ENCODE results near the gene CAMTA1.

Gene CAMTA1

DNA sequence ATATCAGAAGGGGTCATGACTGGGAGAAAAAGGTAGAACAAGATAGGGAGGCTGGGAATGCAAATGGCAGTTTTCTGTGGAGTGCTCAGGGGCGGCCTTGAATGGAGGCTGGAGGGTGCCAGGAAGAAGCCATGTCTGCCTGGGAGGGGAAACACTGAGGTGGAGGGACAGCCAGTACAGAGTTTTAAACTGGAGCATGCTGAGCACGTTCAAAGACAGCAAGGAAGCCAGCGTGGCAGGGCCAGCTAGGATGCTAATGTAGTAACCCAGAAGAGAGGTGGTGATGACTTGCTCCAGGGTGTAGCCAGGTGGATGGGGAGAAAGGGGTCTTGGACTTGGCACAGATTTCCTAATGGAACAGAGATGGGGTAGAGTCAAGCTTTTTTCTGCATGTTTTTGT, 540.0 kb downstream of the CAMTA1 start:
- H3K4me1 ChIP-seq (ENCODE audit: low read length) = no peaks in the 10 kb centered on the region
- no peaks in the 10 kb centered on the region for H3K36me3 ChIP-seq (replicated peaks; ENCODE audit: insufficient read depth, low read length)
- H2AFZ ChIP-seq (ENCODE audit: low read length) = no peak overlapping the region
- DNase-seq = no peak
- no peaks in the 10 kb centered on the region for H3K79me2 ChIP-seq (ENCODE audit: low read length)
- H3K9me3 ChIP-seq (replicated peaks; ENCODE audit: insufficient read depth, low read length) = no peaks in the 10 kb centered on the region
- no peaks in the 10 kb centered on the region for H3F3A ChIP-seq (ENCODE audit: insufficient read depth, low read length)
- H3K9me2 ChIP-seq (replicated peaks; ENCODE audit: insufficient read depth, low read length) = no peaks in the 10 kb centered on the region
- H4K20me1 ChIP-seq (ENCODE audit: insufficient read depth, low read length) = no peaks in the 10 kb centered on the region
- H3K4me3 ChIP-seq (ENCODE audit: low read length) = no peak overlapping the region
- H3K27me3 ChIP-seq (replicated peaks; ENCODE audit: insufficient read depth, low read length) = peaks cover 86% of the 10 kb centered on the region
- TF ChIP-seq, protein P1, sequence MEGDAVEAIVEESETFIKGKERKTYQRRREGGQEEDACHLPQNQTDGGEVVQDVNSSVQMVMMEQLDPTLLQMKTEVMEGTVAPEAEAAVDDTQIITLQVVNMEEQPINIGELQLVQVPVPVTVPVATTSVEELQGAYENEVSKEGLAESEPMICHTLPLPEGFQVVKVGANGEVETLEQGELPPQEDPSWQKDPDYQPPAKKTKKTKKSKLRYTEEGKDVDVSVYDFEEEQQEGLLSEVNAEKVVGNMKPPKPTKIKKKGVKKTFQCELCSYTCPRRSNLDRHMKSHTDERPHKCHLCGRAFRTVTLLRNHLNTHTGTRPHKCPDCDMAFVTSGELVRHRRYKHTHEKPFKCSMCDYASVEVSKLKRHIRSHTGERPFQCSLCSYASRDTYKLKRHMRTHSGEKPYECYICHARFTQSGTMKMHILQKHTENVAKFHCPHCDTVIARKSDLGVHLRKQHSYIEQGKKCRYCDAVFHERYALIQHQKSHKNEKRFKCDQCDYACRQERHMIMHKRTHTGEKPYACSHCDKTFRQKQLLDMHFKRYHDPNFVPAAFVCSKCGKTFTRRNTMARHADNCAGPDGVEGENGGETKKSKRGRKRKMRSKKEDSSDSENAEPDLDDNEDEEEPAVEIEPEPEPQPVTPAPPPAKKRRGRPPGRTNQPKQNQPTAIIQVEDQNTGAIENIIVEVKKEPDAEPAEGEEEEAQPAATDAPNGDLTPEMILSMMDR (IDR thresholded peaks at IDR 0.05; ENCODE audit: low read length) = no peak
- TF ChIP-seq EZH2 (optimal IDR thresholded peaks at IDR 0.05; ENCODE audit: low read depth, low read length) (no peak), EZH2phosphoT487 (IDR thresholded peaks at IDR 0.05; ENCODE audit: low read length) (no peak)
- no peak overlapping the region for H3K27ac ChIP-seq (ENCODE audit: low read length)
- no peak overlapping the region for H3K9ac ChIP-seq (ENCODE audit: low read length)
- H3K4me2 ChIP-seq (ENCODE audit: low read depth, low read length) = no peak overlapping the region

DNA sequence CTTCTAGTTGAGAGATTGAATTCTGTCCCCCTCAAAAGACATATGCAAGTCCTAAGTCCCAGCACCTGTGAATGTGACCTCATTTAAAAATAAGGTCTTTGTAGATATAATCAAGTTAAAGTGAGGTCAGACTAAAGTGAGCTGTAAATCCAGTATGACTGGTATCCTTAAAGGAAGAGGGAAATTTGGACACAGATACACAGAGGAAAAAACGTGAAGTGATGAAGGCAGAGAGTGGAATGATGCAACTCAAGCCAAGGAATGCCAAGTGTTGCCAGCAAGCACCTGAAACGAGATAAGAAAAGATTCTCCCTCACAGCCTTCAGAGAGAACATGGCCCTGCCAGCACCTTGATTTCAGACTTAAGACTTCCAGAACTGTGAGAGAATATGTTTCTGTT, 541.1 kb downstream of the CAMTA1 start:
- TF ChIP-seq, protein P1 (IDR thresholded peaks at IDR 0.05; ENCODE audit: low read length) = no peak
- TF ChIP-seq EZH2 (optimal IDR thresholded peaks at IDR 0.05; ENCODE audit: low read depth, low read length) = no peak
- no peak for TF ChIP-seq EZH2phosphoT487 (IDR thresholded peaks at IDR 0.05; ENCODE audit: low read length)
- no peak for DNase-seq
- no peaks in the 10 kb centered on the region for H3K4me1 ChIP-seq (ENCODE audit: low read length)
- no peak overlapping the region for H2AFZ ChIP-seq (ENCODE audit: low read length)
- H3K36me3 ChIP-seq (replicated peaks; ENCODE audit: insufficient read depth, low read length) = no peaks in the 10 kb centered on the region
- H3F3A ChIP-seq (ENCODE audit: insufficient read depth, low read length) = no peaks in the 10 kb centered on the region
- no peaks in the 10 kb centered on the region for H3K79me2 ChIP-seq (ENCODE audit: low read length)
- H4K20me1 ChIP-seq (ENCODE audit: insufficient read depth, low read length) = no peaks in the 10 kb centered on the region
- no peak overlapping the region for H3K4me3 ChIP-seq (ENCODE audit: low read length)
- no peaks in the 10 kb centered on the region for H3K9me3 ChIP-seq (replicated peaks; ENCODE audit: insufficient read depth, low read length)
- H3K27ac ChIP-seq (ENCODE audit: low read length) = no peak overlapping the region
- no peak overlapping the region for H3K9ac ChIP-seq (ENCODE audit: low read length)
- H3K4me2 ChIP-seq (ENCODE audit: low read depth, low read length) = no peak overlapping the region
- H3K27me3 ChIP-seq (replicated peaks; ENCODE audit: insufficient read depth, low read length) = peaks cover 86% of the 10 kb centered on the region
- no peaks in the 10 kb centered on the region for H3K9me2 ChIP-seq (replicated peaks; ENCODE audit: insufficient read depth, low read length)

DNA sequence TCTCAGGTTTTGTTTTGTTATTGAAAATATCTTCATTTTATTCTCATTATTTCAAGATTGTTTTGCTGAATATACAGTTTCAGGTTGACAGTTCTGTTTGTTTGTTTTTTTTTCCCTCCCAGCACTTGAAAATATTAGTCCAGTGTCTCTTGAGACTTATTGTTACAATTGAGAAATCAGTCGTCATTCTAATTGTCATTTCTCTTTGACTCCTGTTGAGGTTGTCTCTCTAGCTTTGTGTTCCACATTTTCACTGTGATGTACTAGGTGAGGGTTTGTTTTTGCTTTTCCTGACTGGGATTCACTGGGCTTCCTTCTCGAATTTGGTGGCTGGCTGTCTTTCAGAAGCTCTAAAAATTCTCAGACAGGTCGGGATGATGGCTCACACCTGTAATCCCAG, 542.6 kb downstream of the CAMTA1 start:
- DNase-seq = no peak
- Histone ChIP-seq H3K79me2 (ENCODE audit: low read length) (no peaks in the 10 kb centered on the region), H3K27me3 (replicated peaks; ENCODE audit: insufficient read depth, low read length) (peaks cover 87% of the 10 kb centered on the region), H3K9me3 (replicated peaks; ENCODE audit: insufficient read depth, low read length) (no peaks in the 10 kb centered on the region), H3K36me3 (replicated peaks; ENCODE audit: insufficient read depth, low read length) (no peaks in the 10 kb centered on the region), H3K9me2 (replicated peaks; ENCODE audit: insufficient read depth, low read length) (no peaks in the 10 kb centered on the region), H4K20me1 (ENCODE audit: insufficient read depth, low read length) (no peaks in the 10 kb centered on the region), H3K27ac (ENCODE audit: low read length) (no peak overlapping the region), H3K9ac (ENCODE audit: low read length) (no peak overlapping the region), H3K4me2 (ENCODE audit: low read depth, low read length) (no peak overlapping the region), H2AFZ (ENCODE audit: low read length) (no peak overlapping the region), H3K4me3 (ENCODE audit: low read length) (no peak overlapping the region), H3F3A (ENCODE audit: insufficient read depth, low read length) (no peaks in the 10 kb centered on the region), H3K4me1 (ENCODE audit: low read length) (no peaks in the 10 kb centered on the region)
- TF ChIP-seq, protein P1 (IDR thresholded peaks at IDR 0.05; ENCODE audit: low read length) = no peak
- TF ChIP-seq EZH2phosphoT487 (IDR thresholded peaks at IDR 0.05; ENCODE audit: low read length) (no peak), EZH2 (optimal IDR thresholded peaks at IDR 0.05; ENCODE audit: low read depth, low read length) (no peak)
